Smooth muscle cell (in vitro differentiated cells): ENCODE data around the gene MAML2. TPM values are rescaled to one million over a fixed set of nuclear protein-coding genes. Genes with fewer than 3 reads are reported as not detected.

Experiments used
- DNase-seq: peaks from one replicate; lab custom pipeline; 2025; ENCODE audit not compliant: unreplicated experiment; lab: John Stamatoyannopoulos, UW
- H2AFZ ChIP-seq: fragments of 200-600 bp; sonication (generic); 2 replicates; pipeline ENCODE4 v1.6.0; 2016; ENCODE audit warnings: antibody characterized with exemption, low read depth, mild to moderate bottlenecking
- H3F3A ChIP-seq: fragments of 200-600 bp; sonication (generic); 2 replicates; pipeline ENCODE4 v1.6.0; 2017; ENCODE audit warnings: antibody characterized with exemption, low read depth
- H3K27ac ChIP-seq: fragments of 200-600 bp; sonication (generic); 2 replicates; pipeline ENCODE4 v1.5.1; 2016; ENCODE audit warnings: low read depth, mild to moderate bottlenecking
- H3K27me3 ChIP-seq: fragments of 200-600 bp; sonication (generic); 2 replicates; pipeline ENCODE4 v1.6.1; 2016; ENCODE audit warnings: low read depth, mild to moderate bottlenecking
- H3K36me3 ChIP-seq: fragments of 200-600 bp; sonication (generic); 2 replicates; pipeline ENCODE4 v1.5.1; 2016; ENCODE audit warnings: low read depth
- H3K4me1 ChIP-seq: fragments of 200-600 bp; sonication (generic); 2 replicates; pipeline ENCODE4 v1.5.1; 2016; ENCODE audit warnings: low read depth
- H3K4me2 ChIP-seq: fragments of 200-600 bp; sonication (generic); 2 replicates; pipeline ENCODE4 v1.6.0; 2016; ENCODE audit warnings: mild to moderate bottlenecking
- H3K4me3 ChIP-seq: fragments of 200-600 bp; sonication (generic); 2 replicates; pipeline ENCODE4 v1.5.1; 2016; ENCODE audit warnings: mild to moderate bottlenecking
- H3K79me2 ChIP-seq: fragments of 200-600 bp; sonication (generic); 2 replicates; pipeline ENCODE4 v1.6.0; 2016; ENCODE audit warnings: low read depth, mild to moderate bottlenecking
- H3K9ac ChIP-seq: fragments of 200-600 bp; sonication (generic); 2 replicates; pipeline ENCODE4 v1.6.0; 2016; ENCODE audit warnings: low read depth
- H3K9me3 ChIP-seq: fragments of 200-600 bp; sonication (generic); replicated peaks from 2 replicates; pipeline ENCODE4 v1.5.1; 2016; ENCODE audit warnings: low read depth
- H4K20me1 ChIP-seq: fragments of 200-600 bp; sonication (generic); 2 replicates; pipeline ENCODE4 v1.6.0; 2016; ENCODE audit warnings: low read depth
- WGBS: methylation state at CpG from one replicate; pipeline ENCODE4 v1.1.7; 2016; ENCODE audit warnings: low lambda C conversion rate; 5-methylcytosine and 5-hydroxymethylcytosine counted together
- polyA plus RNA-seq: library from polyadenylated mRNA; unstranded; fragments of >200 nt; fragmentation: Nextera tagmentation; extraction: Ambion mirVana; gene quantifications from 2 replicates; pipeline ENCODE4 v1.2.1, GENCODE V29; 2016
- total RNA-seq: library from RNA; depleted of rRNA; stranded (reverse); fragments of >200 nt; gene quantifications from 2 replicates; pipeline ENCODE4 v1.2.3, GENCODE V29; 2014
- TF ChIP-seq, protein P1 (sequence below): fragments of 200-600 bp; sonication (generic); IDR thresholded peaks from 2 replicates; pipeline ENCODE4 v1.5.1; 2017; ENCODE audit warnings: borderline replicate concordance, mild to moderate bottlenecking, antibody characterized with exemption; ENCODE audit not compliant: insufficient read depth, poor library complexity, severe bottlenecking

The MAML2 gene
- total and polyA plus RNA-seq, 2 experiments from 2014 or later: 8.7 to 52.4 TPM

DNA sequence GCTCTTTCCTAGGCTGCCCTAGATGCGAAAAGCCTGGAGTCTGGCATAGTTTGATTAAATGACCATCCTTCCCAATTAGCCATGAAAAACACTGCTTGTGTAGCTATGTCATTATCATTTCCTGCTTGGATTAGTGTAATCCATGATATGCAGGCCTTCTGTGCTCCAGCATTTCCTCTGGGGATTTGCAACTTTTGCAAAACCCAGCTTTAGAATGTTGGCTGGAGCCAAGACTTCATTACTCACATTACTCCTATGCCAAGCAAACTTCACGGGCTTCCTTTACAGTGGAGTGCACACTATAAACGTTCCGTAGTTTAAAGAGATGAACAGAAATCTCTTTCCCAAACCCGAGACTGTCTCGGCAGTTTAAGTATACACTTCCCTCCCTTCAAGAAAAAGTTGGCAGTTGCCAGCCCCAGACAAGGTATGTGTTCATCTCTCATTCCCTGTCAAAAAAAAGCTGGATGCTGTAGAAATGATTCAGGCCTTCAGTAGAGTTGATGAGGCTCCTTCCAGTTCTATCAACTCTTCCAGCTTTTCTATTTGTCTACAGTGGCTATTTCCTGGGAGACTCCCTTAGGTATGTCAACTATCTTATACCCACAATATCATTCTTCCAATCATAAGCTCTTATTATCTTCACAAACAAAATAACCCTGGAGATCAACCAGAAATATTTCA, 180.0 kb downstream of the MAML2 start:
- H3K27ac ChIP-seq: peak overlapping the region; percentile 96
- 38% methylated on average over 6 of the region's 6 CpGs for WGBS
- H3K4me2 ChIP-seq: peak overlapping the region; percentile 73
- peak overlapping the region; percentile 53 for H3K9ac ChIP-seq
- no peak overlapping the region for H2AFZ ChIP-seq
- no peaks in the 10 kb centered on the region for H3K9me3 ChIP-seq
- no peak for DNase-seq
- H3K4me3 ChIP-seq: no peak overlapping the region
- peaks cover 48% of the 10 kb centered on the region for H3F3A ChIP-seq
- no peaks in the 10 kb centered on the region for H4K20me1 ChIP-seq
- H3K79me2 ChIP-seq: peaks cover 55% of the 10 kb centered on the region
- H3K36me3 ChIP-seq: no peaks in the 10 kb centered on the region
- H3K27me3 ChIP-seq: no peaks in the 10 kb centered on the region
- TF ChIP-seq, protein P1, sequence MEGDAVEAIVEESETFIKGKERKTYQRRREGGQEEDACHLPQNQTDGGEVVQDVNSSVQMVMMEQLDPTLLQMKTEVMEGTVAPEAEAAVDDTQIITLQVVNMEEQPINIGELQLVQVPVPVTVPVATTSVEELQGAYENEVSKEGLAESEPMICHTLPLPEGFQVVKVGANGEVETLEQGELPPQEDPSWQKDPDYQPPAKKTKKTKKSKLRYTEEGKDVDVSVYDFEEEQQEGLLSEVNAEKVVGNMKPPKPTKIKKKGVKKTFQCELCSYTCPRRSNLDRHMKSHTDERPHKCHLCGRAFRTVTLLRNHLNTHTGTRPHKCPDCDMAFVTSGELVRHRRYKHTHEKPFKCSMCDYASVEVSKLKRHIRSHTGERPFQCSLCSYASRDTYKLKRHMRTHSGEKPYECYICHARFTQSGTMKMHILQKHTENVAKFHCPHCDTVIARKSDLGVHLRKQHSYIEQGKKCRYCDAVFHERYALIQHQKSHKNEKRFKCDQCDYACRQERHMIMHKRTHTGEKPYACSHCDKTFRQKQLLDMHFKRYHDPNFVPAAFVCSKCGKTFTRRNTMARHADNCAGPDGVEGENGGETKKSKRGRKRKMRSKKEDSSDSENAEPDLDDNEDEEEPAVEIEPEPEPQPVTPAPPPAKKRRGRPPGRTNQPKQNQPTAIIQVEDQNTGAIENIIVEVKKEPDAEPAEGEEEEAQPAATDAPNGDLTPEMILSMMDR: no peak
- H3K4me1 ChIP-seq: peaks cover 26% of the 10 kb centered on the region

DNA sequence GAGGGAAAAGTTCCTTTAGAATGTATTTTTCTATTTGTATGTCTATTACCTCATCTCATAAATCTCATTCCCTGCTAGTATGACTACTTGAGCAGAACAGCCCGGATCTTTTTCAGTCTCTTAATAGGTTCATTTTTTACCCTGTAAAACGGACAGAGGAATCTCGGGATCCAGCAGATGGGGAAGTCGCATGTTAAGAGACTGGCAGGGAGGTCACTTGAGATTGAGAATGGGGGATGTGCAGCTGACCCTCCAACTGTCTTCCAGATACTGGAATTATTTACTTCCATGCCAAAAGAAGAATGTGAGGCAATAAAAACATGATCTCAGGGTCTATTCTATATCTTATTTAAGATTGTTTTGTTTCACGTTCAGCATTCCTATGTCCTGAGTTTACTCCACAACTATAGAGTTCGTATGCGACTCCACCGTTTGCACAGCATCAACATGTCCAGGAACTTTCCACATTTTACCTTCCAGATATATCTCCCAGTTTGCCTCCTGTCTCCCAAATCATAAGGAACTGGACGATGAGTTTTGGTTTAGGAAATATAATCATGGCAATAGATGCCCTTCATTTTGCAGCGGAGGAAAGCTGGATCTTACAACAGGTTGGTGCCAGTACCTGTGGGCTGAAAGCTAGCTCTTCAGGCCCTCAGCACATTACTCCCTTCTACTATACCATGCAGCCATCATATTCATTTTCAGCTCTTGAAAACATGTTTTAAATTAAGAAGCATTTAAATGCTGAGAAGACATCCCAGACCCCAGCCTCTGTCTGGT, 181.5 kb downstream of the MAML2 start:
- no peak for DNase-seq
- 25% methylated on average over 10 of the region's 10 CpGs for WGBS
- Histone ChIP-seq H4K20me1 (no peaks in the 10 kb centered on the region), H3K27me3 (no peaks in the 10 kb centered on the region), H3K36me3 (no peaks in the 10 kb centered on the region), H3F3A (peaks cover 49% of the 10 kb centered on the region), H3K9ac (peak overlapping the region; percentile 17), H2AFZ (no peak overlapping the region), H3K4me1 (peaks cover 15% of the 10 kb centered on the region), H3K79me2 (peaks cover 47% of the 10 kb centered on the region), H3K4me2 (peak overlapping the region; percentile 42), H3K27ac (peak overlapping the region; percentile 96), H3K4me3 (no peak overlapping the region), H3K9me3 (no peaks in the 10 kb centered on the region)
- TF ChIP-seq, protein P1: no peak

DNA sequence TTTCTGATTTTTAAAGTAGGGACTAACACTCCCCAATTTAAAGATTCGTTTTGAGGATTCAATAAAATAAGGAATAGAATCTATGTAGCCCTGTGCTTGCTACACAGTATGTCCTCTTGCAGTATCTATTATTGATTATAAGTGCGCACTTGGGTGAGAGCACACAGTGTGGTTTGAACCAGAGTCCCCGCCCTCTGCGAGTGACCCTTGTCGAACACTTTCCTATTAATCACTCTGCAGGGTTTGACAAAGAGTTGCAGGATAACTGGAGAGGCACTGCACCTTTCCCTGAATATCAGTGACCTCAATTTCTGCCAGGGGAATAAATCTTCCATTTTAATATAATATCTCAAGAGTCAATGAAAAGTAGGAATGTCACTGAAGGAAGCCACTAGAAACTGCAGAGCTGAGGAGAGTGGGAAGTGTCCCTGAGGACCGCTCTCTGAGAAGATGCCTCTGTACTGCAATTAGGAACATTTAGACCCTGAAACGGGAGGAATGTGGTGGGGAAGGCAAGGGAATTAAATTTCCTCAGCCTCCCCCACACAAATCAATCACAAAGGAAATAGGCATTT, 182.2 kb downstream of the MAML2 start:
- Histone ChIP-seq H3K4me3 (no peak overlapping the region), H3K4me1 (peaks cover 14% of the 10 kb centered on the region), H3K9ac (peak overlapping the region; percentile 17), H2AFZ (no peak overlapping the region), H3K36me3 (no peaks in the 10 kb centered on the region), H3K27me3 (no peaks in the 10 kb centered on the region), H3K9me3 (no peaks in the 10 kb centered on the region), H3F3A (peaks cover 49% of the 10 kb centered on the region), H3K27ac (peak overlapping the region; percentile 96), H3K4me2 (peak overlapping the region; percentile 42), H4K20me1 (no peaks in the 10 kb centered on the region), H3K79me2 (peaks cover 46% of the 10 kb centered on the region)
- 71% methylated on average over 7 of the region's 7 CpGs for WGBS
- TF ChIP-seq, protein P1: no peak
- DNase-seq: no peak
